ENCODE results near the gene MAPK1. TPM values are rescaled to one million over a fixed set of nuclear protein-coding genes. Genes with fewer than 3 reads are reported as not detected.
"Not testable (repeated sequence)": the region's sequence is repeated elsewhere in the genome, so short reads cannot be mapped to it uniquely, and the experiment has no call there.

Gene MAPK1
- total RNA-seq, 4 donors from 2014 or later: 45.3 to 122 (median 75.2) TPM

DNA sequence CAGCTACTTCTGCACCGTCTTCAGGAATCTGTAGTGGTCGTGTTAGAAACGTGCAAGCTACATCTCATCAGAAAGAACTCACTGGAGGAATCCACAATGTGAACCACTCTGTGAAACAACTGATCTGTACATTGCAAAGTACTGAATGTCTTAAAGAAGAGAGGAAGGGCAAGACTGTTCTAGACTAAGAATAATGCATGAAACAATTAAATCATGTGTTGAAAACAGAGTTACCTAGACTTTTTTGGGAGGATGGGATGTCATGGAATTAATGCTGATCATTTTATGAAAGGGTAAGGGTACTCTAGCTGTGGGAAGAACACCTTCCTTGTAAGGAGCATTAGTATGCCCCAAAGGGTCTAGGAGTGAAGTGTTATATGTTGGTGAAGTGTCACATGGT is 71.2 kb downstream of the MAPK1 start:
- TF ChIP-seq, protein P1, sequence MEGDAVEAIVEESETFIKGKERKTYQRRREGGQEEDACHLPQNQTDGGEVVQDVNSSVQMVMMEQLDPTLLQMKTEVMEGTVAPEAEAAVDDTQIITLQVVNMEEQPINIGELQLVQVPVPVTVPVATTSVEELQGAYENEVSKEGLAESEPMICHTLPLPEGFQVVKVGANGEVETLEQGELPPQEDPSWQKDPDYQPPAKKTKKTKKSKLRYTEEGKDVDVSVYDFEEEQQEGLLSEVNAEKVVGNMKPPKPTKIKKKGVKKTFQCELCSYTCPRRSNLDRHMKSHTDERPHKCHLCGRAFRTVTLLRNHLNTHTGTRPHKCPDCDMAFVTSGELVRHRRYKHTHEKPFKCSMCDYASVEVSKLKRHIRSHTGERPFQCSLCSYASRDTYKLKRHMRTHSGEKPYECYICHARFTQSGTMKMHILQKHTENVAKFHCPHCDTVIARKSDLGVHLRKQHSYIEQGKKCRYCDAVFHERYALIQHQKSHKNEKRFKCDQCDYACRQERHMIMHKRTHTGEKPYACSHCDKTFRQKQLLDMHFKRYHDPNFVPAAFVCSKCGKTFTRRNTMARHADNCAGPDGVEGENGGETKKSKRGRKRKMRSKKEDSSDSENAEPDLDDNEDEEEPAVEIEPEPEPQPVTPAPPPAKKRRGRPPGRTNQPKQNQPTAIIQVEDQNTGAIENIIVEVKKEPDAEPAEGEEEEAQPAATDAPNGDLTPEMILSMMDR (IDR thresholded peaks at IDR 0.05): no peak
- no peak for TF ChIP-seq POLR2A (IDR thresholded peaks at IDR 0.05)
- no peaks in the 10 kb centered on the region for H3K36me3 ChIP-seq
- no peak overlapping the region for H3K4me3 ChIP-seq
- H3K27me3 ChIP-seq: no peaks in the 10 kb centered on the region
- H3K9me3 ChIP-seq: no peaks in the 10 kb centered on the region
- no peak for DNase-seq
- intact Hi-C loops (cut with DNase I; ENCODE audit: low total_unique reads): no loop called here
- no peaks in the 10 kb centered on the region for H3K4me1 ChIP-seq
- H3K27ac ChIP-seq: no peak overlapping the region

DNA sequence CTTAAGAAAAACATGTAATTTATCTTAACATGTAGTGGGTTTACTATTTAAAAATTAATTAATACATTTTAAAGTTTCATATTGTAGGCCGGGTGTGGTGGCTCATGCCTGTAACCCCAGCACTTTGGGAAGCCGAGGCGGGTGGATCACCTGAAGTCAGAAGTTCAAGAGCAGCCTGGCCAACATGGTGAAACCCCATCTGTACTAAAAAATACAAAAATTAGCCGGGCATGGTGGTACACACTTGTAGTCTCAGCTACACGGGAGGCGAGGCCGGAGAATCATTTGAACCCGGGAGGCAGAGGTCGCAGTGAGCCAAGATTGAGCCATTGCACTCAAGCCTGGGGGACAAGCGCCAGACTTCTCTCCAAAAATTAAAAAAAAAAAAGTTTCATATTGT is 73.7 kb downstream of the MAPK1 start:
- DNase-seq; H3K36me3 ChIP-seq; H3K9me3 ChIP-seq; H3K27ac ChIP-seq; H3K27me3 ChIP-seq; H3K4me1 ChIP-seq; intact Hi-C loops (cut with DNase I; ENCODE audit: low total_unique reads); H3K4me3 ChIP-seq: not testable (repeated sequence)

DNA sequence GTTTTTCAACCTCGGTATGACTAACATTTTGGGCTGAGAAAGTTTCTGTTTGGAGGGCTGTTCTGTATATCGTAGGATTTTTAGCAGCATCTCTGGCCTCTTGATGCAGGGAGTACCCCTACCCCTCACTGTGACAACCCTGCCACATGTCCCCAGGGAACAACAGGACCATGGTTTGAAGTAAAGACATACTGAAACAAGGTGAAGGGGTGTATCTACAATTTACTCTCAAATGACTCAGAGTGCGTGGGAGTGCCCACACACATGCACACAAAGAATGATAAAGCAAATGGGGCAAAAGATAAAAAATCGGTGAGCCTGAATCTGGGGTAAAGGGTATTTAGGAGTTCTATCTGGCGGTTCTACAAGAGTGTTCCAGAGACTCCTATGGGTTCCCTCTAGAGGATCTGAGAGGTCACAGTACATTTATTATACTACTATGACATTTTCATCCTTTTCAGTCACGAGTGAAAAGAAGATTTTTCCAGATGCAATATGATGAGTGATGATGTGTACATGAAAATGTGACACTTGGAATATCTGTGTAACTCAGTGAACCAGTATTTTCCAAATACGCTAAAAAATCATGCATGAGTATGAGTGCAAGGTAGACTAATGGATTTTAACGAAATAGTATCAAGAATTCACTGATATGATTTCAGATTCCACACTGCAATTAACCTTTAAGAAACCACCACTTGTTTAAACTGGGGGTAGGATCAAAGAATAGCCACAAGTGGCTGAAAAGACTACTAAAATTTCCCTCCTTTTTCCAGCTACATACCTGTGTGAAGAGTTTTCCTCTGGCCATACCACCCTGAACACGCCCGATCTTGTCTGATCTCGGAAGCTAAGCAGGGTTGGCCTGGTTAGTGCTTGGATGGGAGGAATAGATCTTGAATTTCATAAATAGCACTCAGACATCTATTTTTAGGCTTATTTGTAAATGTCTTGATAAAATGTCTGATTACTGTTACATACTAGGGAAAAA is 75.5 kb downstream of the MAPK1 start:
- H3K9me3 ChIP-seq: no peaks in the 10 kb centered on the region
- DNase-seq: no peak
- TF ChIP-seq POLR2A (IDR thresholded peaks at IDR 0.05): no peak
- TF ChIP-seq, protein P1 (IDR thresholded peaks at IDR 0.05): no peak
- H3K36me3 ChIP-seq: no peaks in the 10 kb centered on the region
- intact Hi-C loops (cut with DNase I; ENCODE audit: low total_unique reads): no loop called here
- no peak overlapping the region for H3K27ac ChIP-seq
- no peaks in the 10 kb centered on the region for H3K27me3 ChIP-seq
- H3K4me1 ChIP-seq: no peaks in the 10 kb centered on the region
- H3K4me3 ChIP-seq: no peak overlapping the region

DNA sequence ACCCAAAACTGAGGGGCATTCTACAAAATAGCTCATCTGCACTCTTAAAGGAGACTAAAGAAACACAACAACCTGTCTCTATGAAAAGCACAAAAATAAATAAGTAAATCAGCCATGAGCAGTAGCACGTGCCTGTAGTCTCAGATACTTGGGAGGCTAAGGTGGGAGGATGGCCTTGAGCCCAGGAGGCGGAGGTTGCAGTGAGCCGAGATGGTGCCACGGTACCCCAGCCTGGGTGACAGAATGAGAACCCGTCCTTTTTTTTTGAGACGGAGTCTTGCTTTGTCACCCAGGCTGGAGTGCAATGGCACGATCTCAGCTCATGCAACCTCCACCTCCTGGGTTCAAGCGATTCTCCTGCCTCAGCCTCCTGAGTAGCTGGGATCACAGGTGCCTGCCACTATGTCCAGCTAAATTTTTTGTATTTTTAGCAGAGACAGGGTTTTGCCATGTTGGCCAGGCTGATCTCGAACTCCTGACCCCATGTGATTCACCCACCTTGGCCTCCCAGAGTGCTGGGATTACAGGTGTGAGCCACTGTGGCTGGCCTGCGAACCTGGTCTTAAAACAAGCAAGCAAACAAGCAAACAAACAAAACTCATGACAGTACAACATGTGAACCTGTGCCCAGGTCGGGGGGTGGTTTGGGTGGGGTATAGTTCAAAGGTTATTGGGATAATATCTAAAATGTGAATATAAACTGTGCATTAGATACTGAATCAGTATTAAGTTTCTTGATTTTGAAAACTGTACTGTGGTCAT is 76.4 kb downstream of the MAPK1 start:
- H3K27me3 ChIP-seq; H3K4me1 ChIP-seq; H3K36me3 ChIP-seq; DNase-seq; H3K27ac ChIP-seq; intact Hi-C loops (cut with DNase I; ENCODE audit: low total_unique reads); H3K4me3 ChIP-seq; H3K9me3 ChIP-seq: not testable (repeated sequence)

DNA sequence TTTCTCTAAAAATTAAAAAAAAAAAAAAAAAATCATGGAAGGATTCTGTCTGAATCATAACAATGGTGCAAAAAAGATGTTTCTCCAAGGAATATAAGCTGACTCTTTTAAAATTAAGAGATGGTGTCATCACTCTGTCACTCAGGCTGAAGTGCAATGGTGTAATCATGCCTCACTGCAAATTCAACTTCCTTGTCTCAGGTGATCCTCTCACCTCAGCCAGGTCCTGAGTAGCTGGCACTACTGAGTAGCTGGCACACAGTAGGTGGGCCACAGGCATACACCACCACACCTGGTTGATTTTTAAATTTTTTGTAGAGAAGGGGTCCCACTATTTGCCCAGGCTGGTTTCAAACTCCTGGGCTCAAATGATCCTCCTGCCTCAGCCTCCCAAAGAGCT is 77.1 kb downstream of the MAPK1 start:
- no peak overlapping the region for H3K27ac ChIP-seq
- H3K9me3 ChIP-seq: no peaks in the 10 kb centered on the region
- no peaks in the 10 kb centered on the region for H3K4me1 ChIP-seq
- no peak overlapping the region for H3K4me3 ChIP-seq
- H3K27me3 ChIP-seq: no peaks in the 10 kb centered on the region
- H3K36me3 ChIP-seq: no peaks in the 10 kb centered on the region
- DNase-seq: no peak
- intact Hi-C loops (cut with DNase I; ENCODE audit: low total_unique reads): no loop called here
- TF ChIP-seq POLR2A (IDR thresholded peaks at IDR 0.05): no peak
- TF ChIP-seq, protein P1 (IDR thresholded peaks at IDR 0.05): no peak

DNA sequence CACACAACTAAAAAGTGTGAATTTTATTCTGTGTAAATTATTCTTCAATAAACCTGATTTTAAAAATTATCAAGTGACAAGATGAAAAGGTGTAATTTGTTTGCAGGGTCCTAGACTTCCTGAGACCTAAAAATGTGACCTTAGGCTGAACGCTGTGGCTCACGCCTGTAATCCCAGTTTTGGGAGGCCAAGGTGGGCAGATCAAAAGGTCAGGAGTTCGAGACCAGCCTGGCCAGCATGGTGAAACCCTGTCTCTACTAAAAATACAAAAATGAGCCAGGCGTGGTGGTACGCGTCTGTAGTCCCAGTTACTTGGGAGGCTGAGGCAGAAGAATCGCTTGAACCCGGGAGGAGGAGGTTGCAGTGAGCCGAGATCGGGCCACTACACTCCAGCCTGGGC is 79.9 kb downstream of the MAPK1 start:
- H3K4me1 ChIP-seq; H3K27ac ChIP-seq; H3K9me3 ChIP-seq; intact Hi-C loops (cut with DNase I; ENCODE audit: low total_unique reads); H3K27me3 ChIP-seq; H3K4me3 ChIP-seq; H3K36me3 ChIP-seq; DNase-seq: not testable (repeated sequence)

Data from uterus (tissue), 4 donors.